ENCODE data around the gene STOM.

- no peak for TF ChIP-seq POLR2A (IDR thresholded peaks at IDR 0.05; ENCODE audit: extremely low read depth, insufficient read length)
- TF ChIP-seq, protein P1, sequence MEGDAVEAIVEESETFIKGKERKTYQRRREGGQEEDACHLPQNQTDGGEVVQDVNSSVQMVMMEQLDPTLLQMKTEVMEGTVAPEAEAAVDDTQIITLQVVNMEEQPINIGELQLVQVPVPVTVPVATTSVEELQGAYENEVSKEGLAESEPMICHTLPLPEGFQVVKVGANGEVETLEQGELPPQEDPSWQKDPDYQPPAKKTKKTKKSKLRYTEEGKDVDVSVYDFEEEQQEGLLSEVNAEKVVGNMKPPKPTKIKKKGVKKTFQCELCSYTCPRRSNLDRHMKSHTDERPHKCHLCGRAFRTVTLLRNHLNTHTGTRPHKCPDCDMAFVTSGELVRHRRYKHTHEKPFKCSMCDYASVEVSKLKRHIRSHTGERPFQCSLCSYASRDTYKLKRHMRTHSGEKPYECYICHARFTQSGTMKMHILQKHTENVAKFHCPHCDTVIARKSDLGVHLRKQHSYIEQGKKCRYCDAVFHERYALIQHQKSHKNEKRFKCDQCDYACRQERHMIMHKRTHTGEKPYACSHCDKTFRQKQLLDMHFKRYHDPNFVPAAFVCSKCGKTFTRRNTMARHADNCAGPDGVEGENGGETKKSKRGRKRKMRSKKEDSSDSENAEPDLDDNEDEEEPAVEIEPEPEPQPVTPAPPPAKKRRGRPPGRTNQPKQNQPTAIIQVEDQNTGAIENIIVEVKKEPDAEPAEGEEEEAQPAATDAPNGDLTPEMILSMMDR (IDR thresholded peaks at IDR 0.05; ENCODE audit: low read depth, low read length): no peak
- TF ChIP-seq, protein P2, sequence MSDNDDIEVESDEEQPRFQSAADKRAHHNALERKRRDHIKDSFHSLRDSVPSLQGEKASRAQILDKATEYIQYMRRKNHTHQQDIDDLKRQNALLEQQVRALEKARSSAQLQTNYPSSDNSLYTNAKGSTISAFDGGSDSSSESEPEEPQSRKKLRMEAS (IDR thresholded peaks at IDR 0.05; ENCODE audit: low read depth, low read length): no peak
These were observed 35.9 kb downstream of the STOM start for GRCh38 chr9:121333950-121334773.
